Fibroblast of mammary gland (primary cell): ENCODE results near the gene PCSK1N.

ENCODE experiments used
- DNase-seq: peaks from one replicate; pipeline ENCODE4 v3.0.0-alpha.2; 2010; ENCODE audit warnings: low read depth
- H3K4me3 ChIP-seq: 2 replicates; pipeline ENCODE4 v1.5.1; 2011; ENCODE audit warnings: low read depth, mild to moderate bottlenecking, low read length, moderate library complexity; ENCODE audit not compliant: control insufficient read depth
- TF ChIP-seq, protein P1 (sequence below): conservative IDR thresholded peaks from 2 replicates; pipeline ENCODE4 v1.5.1; 2011; ENCODE audit warnings: low read depth, low read length, inconsistent platforms; ENCODE audit not compliant: control insufficient read depth, insufficient read depth

The PCSK1N gene

DNA sequence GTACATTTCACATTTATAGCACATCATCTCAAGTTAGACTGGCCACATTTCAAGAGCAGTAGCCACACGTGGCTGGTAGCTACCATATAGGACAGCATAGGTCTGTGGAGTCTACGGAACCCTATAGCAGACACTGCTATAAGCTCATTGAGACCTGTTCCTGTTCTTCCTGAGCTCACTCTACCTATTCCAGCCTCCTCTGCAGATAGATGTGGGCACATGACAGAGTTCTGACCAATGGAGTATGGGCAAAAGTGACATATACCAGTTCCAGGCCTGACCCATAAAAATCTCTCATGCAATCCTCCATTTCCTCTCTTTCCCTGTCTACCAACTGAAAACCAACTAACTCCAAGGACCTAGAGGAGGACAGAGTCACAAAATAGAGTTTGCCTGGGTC is 37.1 kb downstream of the PCSK1N start:
- H3K4me3 ChIP-seq = no peak overlapping the region
- no peak for DNase-seq
- TF ChIP-seq, protein P1, sequence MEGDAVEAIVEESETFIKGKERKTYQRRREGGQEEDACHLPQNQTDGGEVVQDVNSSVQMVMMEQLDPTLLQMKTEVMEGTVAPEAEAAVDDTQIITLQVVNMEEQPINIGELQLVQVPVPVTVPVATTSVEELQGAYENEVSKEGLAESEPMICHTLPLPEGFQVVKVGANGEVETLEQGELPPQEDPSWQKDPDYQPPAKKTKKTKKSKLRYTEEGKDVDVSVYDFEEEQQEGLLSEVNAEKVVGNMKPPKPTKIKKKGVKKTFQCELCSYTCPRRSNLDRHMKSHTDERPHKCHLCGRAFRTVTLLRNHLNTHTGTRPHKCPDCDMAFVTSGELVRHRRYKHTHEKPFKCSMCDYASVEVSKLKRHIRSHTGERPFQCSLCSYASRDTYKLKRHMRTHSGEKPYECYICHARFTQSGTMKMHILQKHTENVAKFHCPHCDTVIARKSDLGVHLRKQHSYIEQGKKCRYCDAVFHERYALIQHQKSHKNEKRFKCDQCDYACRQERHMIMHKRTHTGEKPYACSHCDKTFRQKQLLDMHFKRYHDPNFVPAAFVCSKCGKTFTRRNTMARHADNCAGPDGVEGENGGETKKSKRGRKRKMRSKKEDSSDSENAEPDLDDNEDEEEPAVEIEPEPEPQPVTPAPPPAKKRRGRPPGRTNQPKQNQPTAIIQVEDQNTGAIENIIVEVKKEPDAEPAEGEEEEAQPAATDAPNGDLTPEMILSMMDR = no peak

DNA sequence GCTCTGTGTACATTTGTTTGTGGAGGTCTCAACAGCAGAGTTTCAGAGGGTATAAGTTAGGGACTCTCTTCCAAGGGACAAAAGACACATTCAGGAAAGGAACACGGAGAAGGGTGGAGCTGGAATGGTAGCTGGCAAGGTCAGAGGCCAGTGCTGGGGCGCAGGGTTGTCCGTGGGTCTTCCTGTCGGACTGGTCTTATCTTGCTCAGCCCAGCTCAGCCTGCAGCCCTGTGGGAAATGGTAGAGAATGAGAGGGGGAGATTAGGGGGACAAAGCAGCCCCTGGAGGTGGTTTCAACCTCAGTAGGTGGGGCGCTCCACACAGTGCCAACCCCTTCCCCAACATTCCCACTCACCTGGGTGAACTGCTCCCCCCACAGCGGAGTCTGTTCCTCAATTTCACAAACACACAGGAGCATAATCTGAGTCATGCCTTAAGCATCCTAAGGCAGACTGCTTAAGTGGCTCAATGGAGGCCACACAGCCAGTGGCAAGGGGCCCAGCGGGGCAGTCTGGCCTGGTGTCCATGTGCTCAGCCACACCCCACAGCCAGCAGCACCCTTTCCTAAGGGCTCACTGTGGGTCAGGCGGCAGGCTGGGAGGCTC is 40.4 kb downstream of the PCSK1N start:
- DNase-seq = peak; percentile 51
- TF ChIP-seq, protein P1 = no peak
- no peak overlapping the region for H3K4me3 ChIP-seq

DNA sequence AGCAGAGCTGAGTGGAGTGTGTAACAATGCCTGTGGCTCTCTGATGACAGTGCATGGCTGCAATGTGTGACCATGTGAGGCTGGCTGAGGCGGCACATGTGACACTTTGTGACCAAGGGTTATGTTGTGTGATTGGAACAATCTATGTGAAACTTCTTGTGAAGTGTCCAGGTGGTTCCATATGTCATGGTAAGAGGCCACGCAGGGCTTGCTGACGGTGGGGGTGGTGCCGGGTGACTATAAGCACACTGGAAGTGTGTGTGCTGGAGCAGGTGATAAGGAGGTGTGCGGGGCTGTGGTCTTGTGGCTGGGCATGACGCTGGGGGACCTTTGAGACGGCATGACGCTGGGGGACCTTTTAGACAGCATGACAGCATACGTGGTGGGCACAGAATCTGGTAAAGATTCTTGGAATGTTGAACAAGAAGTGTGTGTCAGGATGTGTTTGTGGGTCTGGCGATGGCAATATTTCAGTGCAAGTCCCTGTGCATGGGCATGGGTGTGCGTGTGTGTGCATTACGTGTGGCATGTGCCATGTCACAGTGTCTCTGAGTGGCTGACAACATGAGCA is 41.0 kb downstream of the PCSK1N start:
- no peak for DNase-seq
- no peak overlapping the region for H3K4me3 ChIP-seq
- TF ChIP-seq, protein P1 = no peak

DNA sequence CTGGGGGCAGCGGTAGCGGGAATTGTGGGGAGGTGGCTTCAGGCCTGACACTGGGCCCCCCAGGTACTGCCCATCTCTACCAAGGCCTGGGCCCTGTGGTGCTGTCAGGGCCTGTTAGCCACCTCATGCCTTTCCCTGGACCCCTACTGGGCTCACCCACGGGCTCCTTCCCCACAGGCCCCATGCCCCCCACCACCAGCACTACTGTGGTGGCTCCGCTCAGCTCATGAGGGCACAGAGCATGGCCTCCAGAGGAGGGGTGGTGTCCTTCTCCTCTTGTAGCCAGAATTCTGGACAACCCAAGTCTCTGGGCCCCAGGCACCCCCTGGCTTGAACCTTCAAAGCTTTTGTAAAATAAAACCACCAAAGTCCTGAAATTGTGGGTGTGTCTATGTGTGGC is 41.5 kb downstream of the PCSK1N start:
- DNase-seq = no peak
- H3K4me3 ChIP-seq = no peak overlapping the region
- TF ChIP-seq, protein P1 = no peak

DNA sequence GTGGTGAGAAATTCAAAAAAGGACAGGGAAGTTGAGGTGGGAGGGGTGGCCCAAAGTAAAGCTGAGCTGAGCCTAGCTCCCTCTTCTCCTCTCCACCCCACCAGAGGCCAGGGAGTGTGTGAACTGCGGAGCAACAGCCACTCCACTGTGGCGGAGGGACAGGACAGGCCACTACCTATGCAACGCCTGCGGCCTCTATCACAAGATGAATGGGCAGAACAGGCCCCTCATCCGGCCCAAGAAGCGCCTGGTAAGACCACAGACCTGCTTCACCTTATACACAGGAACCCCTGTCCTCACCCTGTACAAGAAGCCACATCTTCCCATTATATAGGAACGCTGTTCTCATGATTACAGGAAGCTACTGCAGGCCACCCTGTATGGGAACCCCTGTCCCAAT is 43.2 kb downstream of the PCSK1N start:
- no peak overlapping the region for H3K4me3 ChIP-seq
- no peak for DNase-seq
- TF ChIP-seq, protein P1 = no peak

DNA sequence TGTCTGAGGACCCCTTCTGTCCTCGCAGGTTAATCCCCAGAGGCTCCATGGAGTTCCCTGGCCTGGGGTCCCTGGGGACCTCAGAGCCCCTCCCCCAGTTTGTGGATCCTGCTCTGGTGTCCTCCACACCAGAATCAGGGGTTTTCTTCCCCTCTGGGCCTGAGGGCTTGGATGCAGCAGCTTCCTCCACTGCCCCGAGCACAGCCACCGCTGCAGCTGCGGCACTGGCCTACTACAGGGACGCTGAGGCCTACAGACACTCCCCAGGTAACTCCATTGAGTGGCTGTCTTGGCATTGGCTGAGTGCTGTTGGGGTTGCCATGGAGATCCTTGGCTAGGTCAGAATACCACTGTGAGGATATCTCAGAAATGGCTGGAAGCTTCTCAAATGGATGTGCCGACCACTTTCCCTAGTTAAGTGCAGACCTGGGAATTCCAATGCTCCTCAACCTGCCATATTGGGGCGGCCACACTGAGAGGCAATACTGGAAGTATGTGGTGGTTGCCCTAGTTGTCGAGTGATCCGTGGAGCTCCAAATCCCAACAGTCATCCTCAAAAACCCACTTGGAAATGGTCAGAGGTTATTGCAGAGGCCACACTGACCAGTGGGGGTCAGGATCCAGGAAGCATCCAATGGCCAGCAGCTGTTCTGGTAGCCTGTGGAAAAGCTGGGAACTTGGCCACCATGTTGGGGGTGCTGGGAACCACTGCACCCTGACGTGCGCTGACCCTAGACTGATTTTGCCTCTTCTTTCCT is 44.2 kb downstream of the PCSK1N start:
- no peak for DNase-seq
- H3K4me3 ChIP-seq = no peak overlapping the region
- TF ChIP-seq, protein P1 = no peak

DNA sequence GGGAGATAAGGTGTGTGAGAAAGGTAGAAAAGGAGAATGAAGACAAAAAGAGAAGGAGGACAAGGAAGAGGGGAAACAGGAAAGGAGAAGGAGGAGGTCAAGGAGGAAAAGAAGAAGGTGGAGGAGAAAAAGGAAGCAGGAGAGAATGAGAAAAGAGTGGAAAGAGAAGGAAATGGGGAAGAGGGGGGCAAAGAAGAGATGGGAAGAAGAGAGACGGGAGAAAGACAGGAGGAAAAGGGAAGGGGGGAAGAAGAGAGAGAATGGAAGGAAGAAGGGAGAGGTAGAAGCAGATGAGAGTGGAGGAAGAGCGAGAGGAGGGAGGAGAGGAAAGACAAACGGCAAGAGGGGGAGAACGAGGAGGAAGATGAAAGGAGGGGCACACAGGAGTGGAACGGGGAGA is 44.9 kb downstream of the PCSK1N start:
- H3K4me3 ChIP-seq = no peak overlapping the region
- DNase-seq = no peak
- TF ChIP-seq, protein P1 = no peak
